GM19240 (cell line): Measurements from ENCODE around the gene PTPRO.
"Not testable (repeated sequence)": the region's sequence is repeated elsewhere in the genome, so short reads cannot be mapped to it uniquely, and the experiment has no call there.

Source experiments
- DNase-seq: peaks from one replicate; pipeline ENCODE4 v3.0.0; 2011; ENCODE audit warnings: low spot score; ENCODE audit not compliant: insufficient read length

PTPRO gene

GRCh38 chr12:15600223-15600935 is 278.1 kb downstream of the PTPRO start:
- DNase-seq, result no peak

- DNase-seq, result no peak
These were observed 279.0 kb downstream of the PTPRO start for GRCh38 chr12:15601210-15601800.

- DNase-seq, result no peak
These were observed 279.9 kb downstream of the PTPRO start for GRCh38 chr12:15602051-15602672.

- no peak for DNase-seq
These were observed 281.3 kb downstream of the PTPRO start for GRCh38 chr12:15603474-15604085.

- DNase-seq, result no peak
These were observed 283.7 kb downstream of the PTPRO start for GRCh38 chr12:15605881-15606590.

GRCh38 chr12:15608406-15608805 is 286.1 kb downstream of the PTPRO start:
- no peak for DNase-seq

GRCh38 chr12:15608941-15609340 is 286.6 kb downstream of the PTPRO start:
- DNase-seq, result no peak

GRCh38 chr12:15613981-15614380 is 291.7 kb downstream of the PTPRO start:
- no peak for DNase-seq

- DNase-seq, result not testable (repeated sequence)
These were observed 294.2 kb downstream of the PTPRO start for GRCh38 chr12:15616495-15616894.

- DNase-seq, result no peak
These were observed 298.6 kb downstream of the PTPRO start for GRCh38 chr12:15620741-15621539.

GRCh38 chr12:15625075-15625474 is 302.8 kb downstream of the PTPRO start:
- DNase-seq, result no peak

- no peak for DNase-seq
These were observed 306.0 kb downstream of the PTPRO start for GRCh38 chr12:15627995-15628945.

GRCh38 chr12:15629108-15629507 is 306.8 kb downstream of the PTPRO start:
- no peak for DNase-seq

GRCh38 chr12:15629761-15630160 is 307.5 kb downstream of the PTPRO start:
- DNase-seq, result no peak

- DNase-seq, result no peak
These were observed 308.9 kb downstream of the PTPRO start for GRCh38 chr12:15631007-15631715.

GRCh38 chr12:15632708-15633107 is 310.4 kb downstream of the PTPRO start:
- no peak for DNase-seq

- DNase-seq, result no peak
These were observed 310.9 kb downstream of the PTPRO start for GRCh38 chr12:15633201-15633600.

- no peak for DNase-seq
These were observed 311.8 kb downstream of the PTPRO start for GRCh38 chr12:15634010-15634683.
